Mucosa of descending colon (tissue), 3 donors: ENCODE measurements around the gene OR2A14. TPM values are rescaled to one million over a fixed set of nuclear protein-coding genes. Genes with fewer than 3 reads are reported as not detected.
A peak's percentile ranks its signal among the peaks of the same experiment; 100 is the strongest.
"Not testable (repeated sequence)": the region's sequence is repeated elsewhere in the genome, so short reads cannot be mapped to it uniquely, and the experiment has no call there.

Experiments
- ATAC-seq: fragments of 200-7000 bp; cut with Tn5 transposase; one replicate; pipeline ENCODE4 v1.9.1; 2020; ENCODE audit warnings: mild to moderate bottlenecking, moderate library complexity
- DNase-seq, 3 donors: peaks; one replicate each; pipeline ENCODE4 v3.0.0-alpha.2; 2020
- H3K36me3 ChIP-seq: fragments of 200-600 bp; one replicate; pipeline ENCODE4 v1.8.0; 2021; ENCODE audit warnings: low read depth, mild to moderate bottlenecking
- H3K4me1 ChIP-seq: fragments of 200-600 bp; one replicate; pipeline ENCODE4 v1.8.0; 2021; ENCODE audit warnings: low read depth, mild to moderate bottlenecking
- H3K4me3 ChIP-seq: fragments of 200-600 bp; one replicate; pipeline ENCODE4 v1.8.0; 2021; ENCODE audit warnings: mild to moderate bottlenecking
- H3K9me3 ChIP-seq: fragments of 200-600 bp; one replicate; pipeline ENCODE4 v1.8.0; 2021; ENCODE audit warnings: mild to moderate bottlenecking
- intact Hi-C, 2 donors: fragments of 100-400 bp; cut with DNase I in 1 of 2; cut with micrococcal nuclease in 1 of 2; formaldehyde crosslinking; loops; one replicate each; pipeline versions ENCODE4 v1.11.0 to v1.11.1; 2022; cut with DNase I, micrococcal nuclease
- total RNA-seq, 3 donors: library from RNA; stranded (reverse); fragmentation: NEBNext Ultra II Directional in 2 of 3; extraction: Animal tissue kit (Norgen Biotek cat#: 25700) in 2 of 3; gene quantifications; one replicate each; pipeline versions ENCODE4 v1.2.1 to v1.2.4, GENCODE V29; 2021 to 2023
- TF ChIP-seq, protein P1 (sequence below): fragments of 200-600 bp; IDR thresholded peaks from one replicate; pipeline ENCODE4 v1.8.0; 2022; ENCODE audit warnings: antibody characterized with exemption, mild to moderate bottlenecking
- donor health status: DM: no; HTN: no; CAD: no; lungs with moderate emphysema.
- donor health status: DM: no; HTN: no; CAD: no.
- donor health status: DM: no; HTN: yes; CAD: no.

OR2A14 gene
- total RNA-seq, 3 donors from 2014 or later, result not detected

DNA sequence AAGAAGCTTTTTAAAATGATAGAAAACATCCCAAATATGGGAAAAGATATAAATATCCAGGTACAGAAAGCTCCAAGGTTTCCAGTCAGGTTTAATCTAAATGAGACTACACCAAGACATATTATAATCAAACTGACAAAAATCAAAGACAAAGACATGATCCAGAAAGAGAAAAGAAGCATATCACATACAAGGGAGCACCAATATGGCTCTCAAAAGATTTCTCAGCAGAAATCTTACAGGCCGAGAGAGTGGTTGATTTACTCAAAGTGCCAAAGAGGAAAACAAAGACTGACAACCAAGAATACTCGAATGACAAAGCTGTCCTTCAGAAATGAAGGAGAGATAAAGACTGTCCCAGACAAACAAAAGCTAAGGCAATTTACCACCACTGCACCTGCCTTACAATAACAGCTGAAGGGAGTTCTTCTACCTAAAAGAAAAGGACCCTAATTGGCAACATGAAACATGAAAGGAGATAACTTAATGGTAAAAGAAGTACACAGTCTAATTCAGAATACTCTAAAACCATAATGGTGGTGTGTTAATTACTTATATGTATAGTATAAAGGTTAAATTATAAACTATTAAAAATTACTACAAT is 25.4 kb downstream of the OR2A14 start:
- TF ChIP-seq, protein P1, sequence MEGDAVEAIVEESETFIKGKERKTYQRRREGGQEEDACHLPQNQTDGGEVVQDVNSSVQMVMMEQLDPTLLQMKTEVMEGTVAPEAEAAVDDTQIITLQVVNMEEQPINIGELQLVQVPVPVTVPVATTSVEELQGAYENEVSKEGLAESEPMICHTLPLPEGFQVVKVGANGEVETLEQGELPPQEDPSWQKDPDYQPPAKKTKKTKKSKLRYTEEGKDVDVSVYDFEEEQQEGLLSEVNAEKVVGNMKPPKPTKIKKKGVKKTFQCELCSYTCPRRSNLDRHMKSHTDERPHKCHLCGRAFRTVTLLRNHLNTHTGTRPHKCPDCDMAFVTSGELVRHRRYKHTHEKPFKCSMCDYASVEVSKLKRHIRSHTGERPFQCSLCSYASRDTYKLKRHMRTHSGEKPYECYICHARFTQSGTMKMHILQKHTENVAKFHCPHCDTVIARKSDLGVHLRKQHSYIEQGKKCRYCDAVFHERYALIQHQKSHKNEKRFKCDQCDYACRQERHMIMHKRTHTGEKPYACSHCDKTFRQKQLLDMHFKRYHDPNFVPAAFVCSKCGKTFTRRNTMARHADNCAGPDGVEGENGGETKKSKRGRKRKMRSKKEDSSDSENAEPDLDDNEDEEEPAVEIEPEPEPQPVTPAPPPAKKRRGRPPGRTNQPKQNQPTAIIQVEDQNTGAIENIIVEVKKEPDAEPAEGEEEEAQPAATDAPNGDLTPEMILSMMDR, result no peak
- peaks cover 31% of the 10 kb centered on the region for H3K9me3 ChIP-seq
- intact Hi-C loops, result no loop called here
- H3K36me3 ChIP-seq, result no peaks in the 10 kb centered on the region
- DNase-seq, result no peak
- H3K4me1 ChIP-seq, result no peaks in the 10 kb centered on the region
- no peak overlapping the region for H3K4me3 ChIP-seq
- ATAC-seq, result no peak

DNA sequence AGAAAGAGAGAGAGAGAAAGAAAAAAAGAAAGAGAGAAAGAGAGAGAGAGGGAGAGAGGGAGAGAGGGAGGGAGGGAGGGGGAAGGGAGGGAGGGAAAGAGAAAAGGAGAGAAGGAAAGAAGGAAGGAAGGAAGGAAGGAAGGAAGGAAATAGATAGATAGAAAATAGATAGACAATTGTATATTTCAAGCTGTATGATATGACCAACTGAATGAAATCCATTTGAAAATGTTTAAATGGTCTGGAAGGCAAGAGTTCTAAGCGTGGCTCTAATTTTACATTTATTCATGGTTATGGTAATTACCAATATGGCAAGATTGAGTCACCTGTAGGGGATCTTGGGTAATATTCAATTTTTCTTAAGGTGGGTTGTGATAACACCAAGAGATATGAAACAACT is 35.9 kb downstream of the OR2A14 start:
- no peaks in the 10 kb centered on the region for H3K4me1 ChIP-seq
- no peak overlapping the region for H3K4me3 ChIP-seq
- intact Hi-C loops, result no loop called here
- TF ChIP-seq, protein P1, result no peak
- no peak for DNase-seq
- no peak for ATAC-seq
- no peaks in the 10 kb centered on the region for H3K36me3 ChIP-seq
- no peaks in the 10 kb centered on the region for H3K9me3 ChIP-seq

DNA sequence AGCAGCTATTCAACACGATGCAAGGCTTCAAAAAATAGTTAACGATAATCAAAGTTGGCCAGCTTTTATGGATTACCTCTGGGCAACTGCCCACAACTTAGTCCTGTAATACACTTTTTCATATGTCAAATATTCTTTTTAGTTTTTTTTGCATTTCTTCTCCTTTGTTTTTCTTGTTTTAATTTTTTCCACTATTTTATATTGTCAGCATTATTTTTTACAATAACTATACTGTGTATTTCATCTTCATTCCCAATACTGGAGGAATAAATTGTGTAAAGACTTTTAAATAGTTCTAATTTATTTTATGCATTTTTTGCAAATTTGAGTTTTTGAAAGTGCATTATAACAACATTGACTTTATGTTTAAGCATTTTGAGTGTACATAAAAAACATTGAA is 41.8 kb downstream of the OR2A14 start:
- H3K9me3 ChIP-seq, result no peaks in the 10 kb centered on the region
- H3K36me3 ChIP-seq, result no peaks in the 10 kb centered on the region
- H3K4me3 ChIP-seq, result no peak overlapping the region
- TF ChIP-seq, protein P1, result no peak
- no peak for ATAC-seq
- intact Hi-C loops, result no loop called here
- no peaks in the 10 kb centered on the region for H3K4me1 ChIP-seq
- no peak for DNase-seq

DNA sequence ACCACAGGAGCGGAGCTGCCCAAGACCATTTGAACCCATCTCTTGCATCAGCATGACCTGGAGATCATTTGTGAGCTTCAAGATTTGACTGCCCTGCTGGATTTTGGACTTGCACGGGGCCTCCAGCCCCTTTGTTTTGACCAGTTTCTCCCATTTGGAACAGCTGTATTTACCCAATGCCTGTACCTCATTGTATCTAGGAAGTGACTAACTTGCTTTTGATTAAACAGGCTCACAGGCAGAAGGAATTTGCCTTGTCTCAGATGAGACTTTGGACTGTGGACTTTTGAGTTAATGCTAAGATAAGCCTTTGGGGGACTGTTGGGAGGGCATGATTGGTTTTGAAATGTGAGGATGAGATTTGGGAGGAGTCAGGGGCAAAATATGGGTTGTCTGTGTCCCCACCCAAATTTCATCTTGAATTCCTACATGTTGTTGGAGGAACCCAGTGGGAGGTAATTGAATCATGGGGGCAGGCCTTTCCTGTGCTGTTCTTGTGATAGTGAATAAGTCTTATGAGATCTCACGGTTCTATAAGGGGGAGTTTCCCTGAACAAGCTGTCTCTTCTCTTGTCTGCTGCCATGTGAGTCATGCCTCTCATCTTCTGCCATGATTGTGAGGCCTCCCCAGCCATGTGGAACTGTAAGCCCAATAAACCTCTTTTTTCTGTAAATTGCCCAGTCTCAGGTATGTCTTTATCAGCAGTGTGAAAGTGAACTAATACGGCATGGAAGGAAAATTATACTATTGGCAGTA is 48.8 kb downstream of the OR2A14 start:
- DNase-seq, H3K4me3 ChIP-seq, ATAC-seq, H3K4me1 ChIP-seq, intact Hi-C loops, H3K9me3 ChIP-seq, H3K36me3 ChIP-seq: not testable (repeated sequence)

DNA sequence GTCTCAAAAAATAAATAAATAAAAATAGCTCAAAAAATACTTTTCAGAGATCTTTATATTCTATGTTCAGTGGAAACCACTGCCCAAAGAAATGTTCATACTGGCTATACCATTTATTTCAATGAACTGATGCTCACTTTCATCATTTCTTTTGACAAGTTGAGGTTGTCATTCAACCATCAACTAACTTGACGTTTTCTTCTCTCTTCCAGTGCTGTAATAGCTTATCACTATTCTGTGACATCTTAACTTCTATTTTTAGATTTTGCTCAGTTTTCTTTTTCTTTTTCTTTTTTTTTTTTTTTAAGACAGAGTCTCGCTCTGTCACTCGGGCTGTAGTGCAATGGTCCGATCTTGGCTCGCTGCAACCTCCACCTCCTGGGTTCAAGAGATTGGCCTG is 51.6 kb downstream of the OR2A14 start:
- ATAC-seq, result no peak
- intact Hi-C loops, result no loop called here
- no peaks in the 10 kb centered on the region for H3K36me3 ChIP-seq

DNA sequence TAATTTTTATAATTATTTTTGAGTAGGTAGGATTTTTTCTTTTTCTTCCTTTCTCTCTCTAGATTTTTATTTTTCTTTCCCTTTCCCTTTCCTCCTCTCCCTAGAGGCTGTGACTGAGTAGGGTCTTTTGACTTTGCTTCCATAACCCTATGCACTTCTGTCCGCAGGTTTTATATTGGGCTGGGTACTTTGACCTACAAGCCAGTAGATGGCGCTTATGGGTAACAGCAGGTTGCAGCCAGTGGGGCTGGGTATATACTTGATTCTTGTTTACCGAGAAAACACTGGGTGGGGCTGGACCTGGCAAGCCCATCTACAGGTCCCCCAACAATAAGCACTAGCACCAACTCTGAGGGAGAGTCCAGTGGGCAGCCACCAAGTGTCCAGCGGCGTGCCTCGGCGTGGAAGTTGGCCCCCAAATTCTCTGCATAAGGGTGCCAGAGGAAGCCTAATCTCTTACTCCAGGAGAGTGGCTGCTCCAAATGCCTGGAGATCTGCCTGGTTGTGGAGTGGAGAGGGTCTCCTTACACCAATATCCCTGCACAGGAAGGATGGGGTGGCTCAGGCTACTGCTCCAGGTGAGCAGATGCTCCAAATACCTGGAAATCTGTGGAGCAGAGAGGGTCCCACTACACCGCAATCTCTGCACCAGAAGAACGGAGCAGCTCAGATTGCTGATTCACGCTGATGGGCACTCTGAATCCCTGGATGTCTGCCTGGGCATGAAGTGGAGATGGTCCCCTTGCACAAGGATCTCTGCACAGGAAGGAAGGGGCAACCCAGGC is 55.6 kb downstream of the OR2A14 start:
- intact Hi-C loops, H3K4me1 ChIP-seq, H3K4me3 ChIP-seq, H3K9me3 ChIP-seq, H3K36me3 ChIP-seq: not testable (repeated sequence)
- peak in 1 of 3 donors; percentile 31 for DNase-seq
- ATAC-seq, result peak; percentile 86

More for the DNA sequence above, 51.6 kb downstream of the OR2A14 start:
- H3K4me3 ChIP-seq, result no peak overlapping the region
- TF ChIP-seq, protein P1, result no peak
- DNase-seq, result no peak
- no peaks in the 10 kb centered on the region for H3K9me3 ChIP-seq
- H3K4me1 ChIP-seq, result no peaks in the 10 kb centered on the region

DNA sequence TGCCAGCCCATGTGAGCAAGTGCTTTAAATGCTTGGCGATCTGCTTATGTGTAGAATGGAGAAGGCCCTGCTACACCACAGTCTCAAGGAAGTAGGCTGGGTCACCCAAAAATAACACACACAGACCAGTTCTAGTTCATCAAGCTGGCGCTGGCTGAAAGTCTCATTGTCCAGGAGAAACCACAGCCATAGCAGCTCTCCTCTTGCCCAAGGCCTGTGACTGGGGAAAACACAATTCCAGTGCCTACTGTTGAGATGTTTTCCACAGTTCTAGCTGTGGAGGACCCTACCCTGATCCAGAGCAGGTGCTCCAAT is 56.1 kb downstream of the OR2A14 start:
- H3K36me3 ChIP-seq, DNase-seq, H3K4me3 ChIP-seq, H3K4me1 ChIP-seq, H3K9me3 ChIP-seq, intact Hi-C loops: not testable (repeated sequence)
- peak; percentile 21 for ATAC-seq
